ENCODE measurements around the gene SSU72.
"Not testable (repeated sequence)": the region's sequence is repeated elsewhere in the genome, so short reads cannot be mapped to it uniquely, and the experiment has no call there.

The SSU72 gene

DNA sequence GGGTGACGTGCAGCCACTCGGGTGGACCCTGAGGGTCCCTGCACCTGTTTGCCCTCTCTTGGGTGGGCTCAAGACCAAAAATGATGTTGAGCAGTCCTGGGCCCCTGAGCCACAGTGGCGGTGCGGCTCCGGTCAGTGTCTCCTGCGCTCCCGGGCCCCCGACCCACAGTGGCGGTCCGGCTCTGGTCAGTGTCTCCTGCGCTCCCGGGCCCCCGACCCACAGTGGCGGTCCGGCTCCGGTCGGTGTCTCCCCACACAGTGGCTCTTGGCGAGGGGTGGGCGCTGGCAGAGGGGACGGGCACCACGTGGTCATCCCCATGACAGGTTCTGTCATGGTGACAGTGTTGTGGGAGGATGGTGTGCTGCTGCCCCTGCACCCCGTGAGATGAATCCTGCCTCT is 80.4 kb downstream of the SSU72 start:
- DNase-seq: not testable (repeated sequence)

Data from activated T-cell treated with anti-CD3 and anti-CD28 coated beads, Interleukin-2, amount 50 U/mL, for 48 hours (primary cell).